HG03378 (cell line): ENCODE measurements around the gene ENTPD2.
"Not testable (repeated sequence)": the region's sequence is repeated elsewhere in the genome, so short reads cannot be mapped to it uniquely, and the experiment has no call there.

Experiments
- ATAC-seq: cut with Tn5 transposase; IDR thresholded peaks from one replicate; pipeline ENCODE4 v1.9.1; 2021; ENCODE audit warnings: mild to moderate bottlenecking, moderate library complexity; ENCODE audit not compliant: unreplicated experiment

ENTPD2 gene

GRCh38 chr9:137048655-137049543 lies 5.0 kb downstream of the ENTPD2 start:
- no peak for ATAC-seq

- no peak for ATAC-seq
Measured at GRCh38 chr9:137046088-137046787, 7.6 kb downstream of the ENTPD2 start, which contains the start of gene NPDC1. Gene NPDC1, minus strand, starts transcription at chr9:137046177. Its CDS starts 188 bp downstream, at chr9:137045989.

- ATAC-seq: no peak
Measured at GRCh38 chr9:137045294-137046087, 8.4 kb downstream of the ENTPD2 start.

- no peak for ATAC-seq
Measured at GRCh38 chr9:137044502-137045177, 9.2 kb downstream of the ENTPD2 start.

- no peak for ATAC-seq
Measured at GRCh38 chr9:137044037-137044436, 9.8 kb downstream of the ENTPD2 start.

GRCh38 chr9:137042751-137043727 lies 10.8 kb downstream of the ENTPD2 start:
- ATAC-seq: no peak

GRCh38 chr9:137041124-137041523 lies 12.7 kb downstream of the ENTPD2 start:
- no peak for ATAC-seq

- ATAC-seq: no peak
Measured at GRCh38 chr9:137040568-137040967, 13.3 kb downstream of the ENTPD2 start.

GRCh38 chr9:137039611-137040366 lies 14.1 kb downstream of the ENTPD2 start:
- ATAC-seq: no peak

- ATAC-seq: no peak
Measured at GRCh38 chr9:137038916-137039315, 14.9 kb downstream of the ENTPD2 start.

GRCh38 chr9:137037483-137037882 lies 16.4 kb downstream of the ENTPD2 start:
- ATAC-seq: no peak

- ATAC-seq: no peak
Measured at GRCh38 chr9:137037035-137037434, 16.8 kb downstream of the ENTPD2 start.

GRCh38 chr9:137035937-137036336 lies 17.9 kb downstream of the ENTPD2 start:
- ATAC-seq: no peak

- no peak for ATAC-seq
Measured at GRCh38 chr9:137035507-137035834, 18.4 kb downstream of the ENTPD2 start.

- no peak for ATAC-seq
Measured at GRCh38 chr9:137034709-137035506, 19.0 kb downstream of the ENTPD2 start.

GRCh38 chr9:137034039-137034708 lies 19.7 kb downstream of the ENTPD2 start:
- ATAC-seq: no peak

- ATAC-seq: not testable (repeated sequence)
Measured at GRCh38 chr9:137033481-137033880, 20.4 kb downstream of the ENTPD2 start.
